H1 (cell line): ENCODE results near the gene CFAP97D2. TPM values are rescaled to one million over a fixed set of nuclear protein-coding genes. Genes with fewer than 3 reads are reported as not detected.

ENCODE experiments used
- CTCF ChIA-PET: fragments of 300-600 bp; sonication (Branson Sonifier 250); formaldehyde crosslinking; loops from one replicate; lab custom pipeline; 2021; ENCODE audit not compliant: partially characterized antibody; lab: Charles Lee
- POLR2A ChIA-PET: fragments of 300-600 bp; sonication (Branson Sonifier 250); formaldehyde crosslinking; loops from one replicate; lab custom pipeline; 2021; ENCODE audit warnings: inconsistent platforms; ENCODE audit not compliant: partially characterized antibody; lab: Charles Lee
- DNase-seq, 2 experiments: peaks; one replicate each; pipeline versions ENCODE4 v3.0.0 to v3.0.0-alpha.2; 2010 to 2022; ENCODE audit warnings: low spot score in 2 of 2, low read depth in 1 of 2, mixed read lengths in 1 of 2
- FAIRE-seq: peaks from 2 replicates; lab custom pipeline; 2011; peaks lifted over from hg19 to GRCh38; lab: Jason Lieb, UNC
- H2AFZ ChIP-seq: 2 replicates; pipeline ENCODE4 v1.8.1; 2012; ENCODE audit warnings: low read length, inconsistent platforms
- H2AK5ac ChIP-seq: 2 replicates; pipeline ENCODE4 v1.6.1; 2013; ENCODE audit warnings: low read depth, low read length
- H2BK120ac ChIP-seq: replicated peaks from 2 replicates; pipeline ENCODE3; 2013; ENCODE audit warnings: low read depth, low read length, inconsistent platforms
- H2BK12ac ChIP-seq: 2 replicates; pipeline ENCODE4 v1.6.1; 2013; ENCODE audit warnings: low read depth, low read length
- H2BK15ac ChIP-seq: 2 replicates; pipeline ENCODE4 v1.6.1; 2013; ENCODE audit warnings: low read length
- H2BK20ac ChIP-seq: 2 replicates; pipeline ENCODE4 v1.6.1; 2013; ENCODE audit warnings: low read length
- H2BK5ac ChIP-seq: 2 replicates; pipeline ENCODE4 v1.6.1; 2013; ENCODE audit warnings: low read depth, low read length
- H3K14ac ChIP-seq: 2 replicates; pipeline ENCODE4 v1.6.1; 2013; ENCODE audit warnings: inconsistent platforms; ENCODE audit not compliant: insufficient read length
- H3K18ac ChIP-seq: 2 replicates; pipeline ENCODE4 v1.6.1; 2013; ENCODE audit warnings: low read length; ENCODE audit errors: extremely low read depth
- H3K23ac ChIP-seq: 2 replicates; pipeline ENCODE4 v1.6.1; 2013; ENCODE audit warnings: inconsistent platforms; ENCODE audit not compliant: insufficient read length
- H3K23me2 ChIP-seq: 2 replicates; pipeline ENCODE4 v1.6.1; 2013; ENCODE audit warnings: low read depth, low read length
- H3K27ac ChIP-seq: 2 replicates; pipeline ENCODE4 v1.6.1; 2011; ENCODE audit warnings: low read depth, low read length, inconsistent platforms
- H3K27me3 ChIP-seq, 4 experiments: replicated peaks in 1 of 4; 1 replicate in 1 of 4; 2 replicates in 3 of 4; pipeline versions ENCODE4 v1.6.1 to v1.8.1; 2011 to 2013; ENCODE audit warnings: low read length in 3 of 4, mild to moderate bottlenecking in 3 of 4, inconsistent platforms in 2 of 4, mixed read lengths in 2 of 4, moderate library complexity in 1 of 4; ENCODE audit not compliant: control insufficient read depth in 3 of 4, insufficient read depth in 3 of 4; ENCODE audit errors: extremely low read depth in 1 of 4
- H3K36me3 ChIP-seq, 4 experiments: 2 replicates each; pipeline versions ENCODE4 v1.6.1 to v1.8.1; 2011 to 2013; ENCODE audit warnings: mild to moderate bottlenecking in 4 of 4, low read length in 3 of 4, moderate library complexity in 2 of 4, control low read depth in 1 of 4, inconsistent platforms in 1 of 4; ENCODE audit not compliant: insufficient read depth in 4 of 4, control insufficient read depth in 2 of 4
- H3K4ac ChIP-seq: replicated peaks from 2 replicates; pipeline ENCODE3; 2013; ENCODE audit warnings: low read length, low read depth, mixed read lengths, inconsistent platforms; ENCODE audit not compliant: insufficient read length
- H3K4me1 ChIP-seq, 4 experiments: replicated peaks in 1 of 4; 1 replicate in 1 of 4; 2 replicates in 3 of 4; pipeline versions ENCODE4 v1.6.1 to v1.8.1; 2011 to 2013; ENCODE audit warnings: low read length in 3 of 4, inconsistent platforms in 2 of 4, mixed read lengths in 1 of 4; ENCODE audit not compliant: insufficient read depth in 4 of 4, control insufficient read depth in 3 of 4
- H3K4me2 ChIP-seq, 2 experiments: 2 replicates each; pipeline versions ENCODE4 v1.6.1 to v1.8.1; 2011 to 2013; ENCODE audit warnings: low read depth in 2 of 2, low read length in 2 of 2, control low read depth in 1 of 2, inconsistent platforms in 1 of 2, mild to moderate bottlenecking in 1 of 2; ENCODE audit not compliant: insufficient read depth in 1 of 2
- H3K4me3 ChIP-seq, 4 experiments: fragments of 200-600, 300-600 bp in 1 of 4; sonication (generic), shearing (Covaris generic), sonication (Bioruptor Twin) in 1 of 4; 2 replicates each; pipeline versions ENCODE4 v1.5.1 to v1.8.1; 2011 to 2016; ENCODE audit warnings: low read length in 4 of 4, low read depth in 3 of 4, control low read depth in 2 of 4, inconsistent platforms in 2 of 4, mild to moderate bottlenecking in 2 of 4, mixed read lengths in 1 of 4, moderate library complexity in 1 of 4; ENCODE audit not compliant: insufficient read depth in 2 of 4; ENCODE audit errors: extremely low read depth in 1 of 4
- H3K56ac ChIP-seq: replicated peaks from 2 replicates; pipeline ENCODE3; 2013; ENCODE audit warnings: low read depth, mild to moderate bottlenecking, mixed read lengths, low read length, inconsistent platforms; ENCODE audit not compliant: insufficient read length
- H3K79me1 ChIP-seq: 2 replicates; pipeline ENCODE4 v1.6.1; 2013; ENCODE audit warnings: low read depth, low read length, control low read depth
- H3K79me2 ChIP-seq, 2 experiments: 2 replicates each; pipeline versions ENCODE4 v1.6.1 to v1.8.1; 2012 to 2013; ENCODE audit warnings: low read length in 2 of 2, mild to moderate bottlenecking in 2 of 2, inconsistent platforms in 1 of 2; ENCODE audit not compliant: insufficient read depth in 2 of 2, control insufficient read depth in 1 of 2
- H3K9ac ChIP-seq, 4 experiments: replicated peaks in 1 of 4; 1 replicate in 1 of 4; 2 replicates in 3 of 4; pipeline versions ENCODE4 v1.6.1 to v1.8.1; 2011 to 2013; ENCODE audit warnings: low read depth in 3 of 4, low read length in 3 of 4, control low read depth in 2 of 4, mild to moderate bottlenecking in 2 of 4, moderate library complexity in 2 of 4, inconsistent platforms in 1 of 4; ENCODE audit errors: extremely low read depth in 1 of 4
- H3K9me3 ChIP-seq, 2 experiments: 2 replicates each; pipeline versions ENCODE4 v1.6.1 to v1.8.1; 2012 to 2013; ENCODE audit warnings: mild to moderate bottlenecking in 2 of 2, moderate library complexity in 2 of 2, control low read depth in 1 of 2, inconsistent platforms in 1 of 2, low read depth in 1 of 2, low read length in 1 of 2, mixed read lengths in 1 of 2; ENCODE audit not compliant: insufficient read depth in 2 of 2
- H4K20me1 ChIP-seq, 2 experiments: replicated peaks in 1 of 2; 2 replicates each; pipeline versions ENCODE3 to v1.8.1; 2011 to 2013; ENCODE audit warnings: inconsistent platforms in 2 of 2, low read length in 2 of 2, mild to moderate bottlenecking in 1 of 2; ENCODE audit not compliant: insufficient read depth in 2 of 2, control insufficient read depth in 1 of 2
- H4K5ac ChIP-seq: 2 replicates; pipeline ENCODE4 v1.6.1; 2013; ENCODE audit warnings: low read length, low read depth, mixed read lengths, inconsistent platforms; ENCODE audit not compliant: insufficient read length
- H4K8ac ChIP-seq: 2 replicates; pipeline ENCODE4 v1.8.0; 2013; ENCODE audit warnings: mild to moderate bottlenecking, moderate library complexity, low read length, inconsistent platforms; ENCODE audit not compliant: insufficient read depth; ENCODE audit errors: extremely low read depth
- H4K91ac ChIP-seq: replicated peaks from 2 replicates; pipeline ENCODE3; 2013; ENCODE audit warnings: low read length, mixed read lengths, inconsistent platforms; ENCODE audit not compliant: insufficient read length
- TEAD4 ChIP-seq: IDR thresholded peaks from 2 replicates; pipeline ENCODE4 v1.6.1; 2012; ENCODE audit warnings: low read depth, low read length, inconsistent platforms, mixed read lengths
- ZNF274 ChIP-seq: IDR thresholded peaks from 2 replicates; pipeline ENCODE4 v1.7.0; 2012; ENCODE audit warnings: low read length, borderline replicate concordance; ENCODE audit errors: extremely low read depth
- WGBS, 2 experiments: shearing (Covaris generic) in 1 of 2; methylation state at CpG; one replicate each; pipeline versions ENCODE4 v1.1.6 to v1.1.7; 2013 to 2015; ENCODE audit warnings: low lambda C conversion rate in 2 of 2, mixed read lengths in 2 of 2, inconsistent platforms in 1 of 2, low coverage in 1 of 2, missing lambda C conversion rate in 1 of 2; ENCODE audit not compliant: insufficient replicate concordance in 2 of 2, insufficient coverage in 1 of 2, insufficient read length in 1 of 2; ENCODE audit errors: extremely low coverage in 1 of 2, missing lambda C conversion rate in 1 of 2; 5-methylcytosine and 5-hydroxymethylcytosine counted together
- polyA plus RNA-seq, 7 experiments: library from polyadenylated mRNA; depleted of rRNA in 3 of 7; stranded (reverse) in 5 of 7; unstranded in 2 of 7; fragments of >200 nt in 5 of 7; fragments of 200-250 nt in 2 of 7; gene quantifications; 1 replicate in 5 of 7; 2 replicates in 1 of 7; 4 replicates in 1 of 7; pipeline versions ENCODE4 v1.2.1 to v1.2.3, GENCODE V29; 2011 to 2013; ENCODE audit warnings: missing spikeins in 2 of 7, mixed read lengths in 2 of 7
- total RNA-seq: library from RNA; stranded (reverse); fragmentation: NEBNext Ultra II Directional; extraction: Animal tissue kit (Norgen Biotek cat#: 25700); gene quantifications from 2 replicates; pipeline ENCODE4 v1.2.1, GENCODE V29; 2021

The CFAP97D2 gene
- total and polyA plus RNA-seq, 2 of the 8 experiments (the other 6 are each of a cell fraction or from before 2014, with no cell fraction given), result not detected

- Histone ChIP-seq H3K4me2 (no peak overlapping the region), H3K79me2 (no peaks in the 10 kb centered on the region), H3K27ac (no peak overlapping the region), H3K4ac (no peak overlapping the region), H3K56ac (no peak overlapping the region), H2BK12ac (no peak overlapping the region; the same call in 1 of the 2 replicates), H4K91ac (no peak overlapping the region), H3K14ac (no peak overlapping the region), H3K9me3 (peaks cover 17 to 22% of the 10 kb centered on the region in 2 experiments), H3K4me1 (peaks cover 0 to 4% (median 2%) of the 10 kb centered on the region in 4 experiments; a peak in 4 of 7 replicates), H2BK5ac (no peak overlapping the region), H3K79me1 (no peaks in the 10 kb centered on the region), H3K18ac (no peak overlapping the region), H2BK120ac (no peak overlapping the region), H3K23ac (no peak overlapping the region), H3K36me3 (no peaks in the 10 kb centered on the region), H4K20me1 (no peaks in the 10 kb centered on the region), H4K5ac (no peak overlapping the region), H4K8ac (no peak overlapping the region), H2AK5ac (no peak overlapping the region), H3K23me2 (no peaks in the 10 kb centered on the region), H3K4me3 (no peak overlapping the region), H3K9ac (no peak overlapping the region), H3K27me3 (no peaks in the 10 kb centered on the region), H2BK20ac (no peak overlapping the region), H2BK15ac (no peak overlapping the region), H2AFZ (no peak overlapping the region)
- POLR2A ChIA-PET, result no interaction called here
- no peak for FAIRE-seq
- 89% methylated on average over 6 of the region's 6 CpGs; no CpG with 5 or more reads in 1 of the 2 experiments for WGBS, 2 experiments
- CTCF ChIA-PET, result interaction anchor here (0.9 to 1.0 kb wide), 2 partner anchors 16 to 38 kb away, joined by 3 to 4 read pairs; no protein-coding TSS in a partner anchor
- no peak for DNase-seq
- TF ChIP-seq ZNF274 (no peak), TEAD4 (no peak)
Observed at GRCh38 chr13:114202581-114202980, 23.5 kb downstream of the CFAP97D2 start.
